Prostate gland (tissue), 2 donors: ENCODE results near the gene ZNF276.

Source experiments
- CTCF ChIP-seq, 4 experiments: fragments of 200-600 bp in 2 of 4; fragments of 450-650 bp in 2 of 4; sonication (generic) in 2 of 4; IDR thresholded peaks; 1 replicate in 3 of 4; 2 replicates in 1 of 4; pipeline ENCODE4 v1.5.1; 2016 to 2019; ENCODE audit warnings: antibody characterized with exemption in 4 of 4, mild to moderate bottlenecking in 2 of 4, moderate library complexity in 2 of 4
- POLR2A ChIP-seq: fragments of 450-650 bp; IDR thresholded peaks from one replicate; pipeline ENCODE4 v1.6.1; 2016; ENCODE audit warnings: antibody characterized with exemption, mild to moderate bottlenecking
- POLR2AphosphoS5 ChIP-seq: sonication (generic); formaldehyde crosslinking; IDR thresholded peaks from one replicate; pipeline ENCODE4 v1.6.1; 2017; ENCODE audit warnings: antibody characterized with exemption

DNA sequence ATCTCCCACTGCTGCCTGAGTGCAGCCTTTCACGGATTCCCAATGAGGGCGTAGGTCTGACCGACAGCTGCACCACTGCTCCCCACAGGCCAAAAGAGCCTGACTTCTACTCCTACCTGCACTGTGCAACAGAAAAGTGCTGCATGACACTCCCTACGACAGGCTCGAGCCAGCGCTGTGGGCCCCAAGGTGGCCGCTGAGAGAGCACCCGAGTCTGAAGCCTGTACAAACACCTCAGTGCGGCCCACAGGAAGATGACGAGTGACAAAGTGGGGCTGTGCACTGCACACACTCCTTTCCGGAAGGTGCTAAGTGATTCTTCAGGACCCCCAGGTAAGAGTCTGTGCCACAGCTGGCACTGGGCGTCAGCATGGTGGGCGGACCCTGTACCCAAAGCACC is 53.9 kb downstream of the ZNF276 start:
- no peak for TF ChIP-seq POLR2A
- no peak for TF ChIP-seq CTCF (IDR thresholded peaks at IDR 0.05)
- TF ChIP-seq POLR2AphosphoS5, result no peak
